Glutamatergic neuron (in vitro differentiated cells): ENCODE results near the gene ATP5PF. TPM values are rescaled to one million over a fixed set of nuclear protein-coding genes. Genes with fewer than 3 reads are reported as not detected.
"Not testable (repeated sequence)": the region's sequence is repeated elsewhere in the genome, so short reads cannot be mapped to it uniquely, and the experiment has no call there.

Source experiments
- DNase-seq: peaks from one replicate; pipeline ENCODE4 v3.0.0; 2022
- H3K27ac Mint-ChIP-seq: one replicate; pipeline ENCODE4 v1.8.0; 2020; ENCODE audit warnings: mild to moderate bottlenecking, mixed read lengths, inconsistent platforms; ENCODE audit not compliant: unreplicated experiment
- H3K27me3 Mint-ChIP-seq: one replicate; pipeline ENCODE4 v1.8.0; 2020; ENCODE audit warnings: mild to moderate bottlenecking, moderate library complexity, mixed read lengths, inconsistent platforms; ENCODE audit not compliant: unreplicated experiment
- H3K36me3 Mint-ChIP-seq: one replicate; pipeline ENCODE4 v1.8.0; 2020; ENCODE audit warnings: mild to moderate bottlenecking, mixed read lengths, inconsistent platforms; ENCODE audit not compliant: unreplicated experiment
- H3K4me1 Mint-ChIP-seq: one replicate; pipeline ENCODE4 v1.8.0; 2020; ENCODE audit warnings: mild to moderate bottlenecking, low read depth, mixed read lengths, inconsistent platforms; ENCODE audit not compliant: unreplicated experiment
- H3K4me3 Mint-ChIP-seq: one replicate; pipeline ENCODE4 v1.8.0; 2020; ENCODE audit warnings: mild to moderate bottlenecking, mixed read lengths, inconsistent platforms; ENCODE audit not compliant: unreplicated experiment
- H3K9me3 Mint-ChIP-seq: one replicate; pipeline ENCODE4 v1.8.0; 2020; ENCODE audit warnings: mild to moderate bottlenecking, moderate library complexity, mixed read lengths, inconsistent platforms; ENCODE audit not compliant: unreplicated experiment
- long read RNA-seq: library from polyadenylated mRNA; unstranded; transcript quantifications from one replicate; pipeline ENCODE4 v2.0.0, GENCODE V29; 2020; ENCODE audit not compliant: unreplicated experiment
- total RNA-seq: library from RNA; stranded (reverse); fragmentation: NEBNext Ultra II Directional; extraction: Animal tissue kit (Norgen Biotek cat#: 25700); gene quantifications from one replicate; pipeline ENCODE4 v1.2.1, GENCODE V29; 2021; ENCODE audit not compliant: unreplicated experiment
- TF ChIP-seq, protein P1 (sequence below): fragments of 200-600 bp; sonication (generic); IDR thresholded peaks from one replicate; pipeline ENCODE4 v1.5.0; 2021; ENCODE audit not compliant: partially characterized antibody, unreplicated experiment

Gene ATP5PF, protein sequence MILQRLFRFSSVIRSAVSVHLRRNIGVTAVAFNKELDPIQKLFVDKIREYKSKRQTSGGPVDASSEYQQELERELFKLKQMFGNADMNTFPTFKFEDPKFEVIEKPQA
- 128 TPM for total RNA-seq
- long read RNA-seq, transcript ATP5PF-201 (4 exons, 614 nt) = major isoform, 121 of 158 reads
- long read RNA-seq, transcript ATP5PF-204 (4 exons, 1,179 nt) = minor isoform, 17 of 158 reads
- long read RNA-seq, partial matches to known transcripts = 6 of 158 reads
- long read RNA-seq, other reads (novel, unspliced or antisense) = 3 of 158 reads

DNA sequence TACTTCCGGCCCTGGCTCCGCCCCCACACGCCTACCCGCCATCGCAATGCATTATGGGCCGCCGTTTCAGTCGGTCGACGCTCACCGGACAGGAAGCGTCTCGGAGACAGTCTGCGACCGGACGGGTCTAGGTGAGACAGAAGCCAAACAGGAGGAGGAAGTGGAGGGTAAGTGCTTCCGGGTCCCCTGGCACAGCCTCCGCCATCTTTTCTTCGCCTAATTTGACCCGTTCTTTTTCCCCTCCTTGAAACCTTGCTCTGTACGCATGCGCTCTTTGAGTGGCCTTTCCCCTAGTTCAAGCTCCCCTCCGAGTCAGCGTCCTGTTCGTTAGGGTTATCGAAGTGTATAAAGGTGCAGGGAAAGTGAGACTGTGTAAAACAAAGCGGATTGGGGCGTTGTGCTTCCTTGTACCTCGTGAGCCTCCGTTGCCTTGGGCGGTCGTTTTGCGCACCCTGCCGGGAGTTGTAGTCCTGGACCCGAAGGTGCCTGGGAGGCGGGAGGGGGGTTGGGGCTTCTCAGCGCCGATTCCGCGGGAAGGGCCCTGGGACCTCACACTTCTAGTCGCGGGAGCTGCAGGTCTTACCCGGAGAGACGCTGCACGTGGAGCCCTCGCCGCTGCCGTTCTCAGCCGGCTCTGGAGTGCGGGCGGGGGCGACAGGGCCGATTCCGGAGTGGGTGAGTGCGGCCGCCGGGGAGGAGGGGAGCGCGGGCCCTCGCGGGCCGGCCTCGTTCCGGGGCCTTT, at the start of gene ATP5PF, which contains the start of gene GABPA:
ATP5PF (minus strand) TSS at position 1 of the 742 bp plus-strand sequence. CDS start 5,110 bp downstream, outside the sequence.
GABPA (plus strand) TSS at position 69 of the 742 bp plus-strand sequence. CDS start 6,627 bp downstream, outside the sequence.
- Mint-ChIP-seq H3K9me3 (peaks cover 12% of the 10 kb centered on the region), H3K36me3 (no peaks in the 10 kb centered on the region), H3K4me1 (peaks cover 27% of the 10 kb centered on the region), H3K27me3 (peaks cover 13% of the 10 kb centered on the region), H3K27ac (peak within 1 kb of the TSS; percentile 100), H3K4me3 (peak within 1 kb of the TSS; percentile 99)
- TF ChIP-seq, protein P1, sequence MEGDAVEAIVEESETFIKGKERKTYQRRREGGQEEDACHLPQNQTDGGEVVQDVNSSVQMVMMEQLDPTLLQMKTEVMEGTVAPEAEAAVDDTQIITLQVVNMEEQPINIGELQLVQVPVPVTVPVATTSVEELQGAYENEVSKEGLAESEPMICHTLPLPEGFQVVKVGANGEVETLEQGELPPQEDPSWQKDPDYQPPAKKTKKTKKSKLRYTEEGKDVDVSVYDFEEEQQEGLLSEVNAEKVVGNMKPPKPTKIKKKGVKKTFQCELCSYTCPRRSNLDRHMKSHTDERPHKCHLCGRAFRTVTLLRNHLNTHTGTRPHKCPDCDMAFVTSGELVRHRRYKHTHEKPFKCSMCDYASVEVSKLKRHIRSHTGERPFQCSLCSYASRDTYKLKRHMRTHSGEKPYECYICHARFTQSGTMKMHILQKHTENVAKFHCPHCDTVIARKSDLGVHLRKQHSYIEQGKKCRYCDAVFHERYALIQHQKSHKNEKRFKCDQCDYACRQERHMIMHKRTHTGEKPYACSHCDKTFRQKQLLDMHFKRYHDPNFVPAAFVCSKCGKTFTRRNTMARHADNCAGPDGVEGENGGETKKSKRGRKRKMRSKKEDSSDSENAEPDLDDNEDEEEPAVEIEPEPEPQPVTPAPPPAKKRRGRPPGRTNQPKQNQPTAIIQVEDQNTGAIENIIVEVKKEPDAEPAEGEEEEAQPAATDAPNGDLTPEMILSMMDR = no peak
- peak; percentile 98 for DNase-seq

DNA sequence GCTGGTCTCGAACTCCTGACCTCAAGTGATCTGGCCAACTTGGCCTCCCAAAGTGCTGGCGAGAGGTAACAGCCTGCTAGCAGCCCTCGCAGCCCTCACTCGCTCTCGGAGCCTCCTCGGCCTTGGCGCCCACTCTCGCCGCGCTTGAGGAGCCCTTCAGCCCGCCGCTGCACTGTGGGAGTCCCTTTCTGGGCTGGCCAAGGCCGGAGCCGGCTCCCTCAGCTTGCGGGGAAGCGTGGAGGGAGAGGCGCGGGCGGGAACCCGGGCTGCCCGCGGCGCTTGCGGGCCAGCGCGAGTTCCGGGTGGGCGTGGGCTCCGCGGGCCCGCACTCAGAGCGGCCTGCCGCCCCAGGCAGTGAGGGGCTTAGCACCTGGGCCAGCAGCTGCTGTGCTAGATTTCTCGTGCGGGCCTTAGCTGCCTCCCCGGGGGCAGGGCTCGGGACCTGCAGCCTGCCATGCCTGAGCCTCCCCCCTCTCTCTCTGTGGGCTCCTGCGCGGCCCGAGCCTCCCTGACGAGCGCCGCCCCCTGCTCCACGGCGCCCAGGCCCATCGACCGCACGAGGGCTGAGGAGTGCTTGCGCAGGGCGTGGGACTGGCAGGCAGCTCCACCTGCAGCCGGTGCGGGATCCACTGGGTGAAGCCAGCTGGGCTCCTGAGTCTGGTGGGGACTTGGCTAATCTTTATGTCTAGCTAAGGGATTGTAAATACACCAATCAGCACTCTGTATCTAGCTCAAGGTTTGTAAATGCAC, 43.6 kb upstream of the ATP5PF start:
- not testable (repeated sequence) for H3K36me3 Mint-ChIP-seq, H3K4me1 Mint-ChIP-seq, H3K27me3 Mint-ChIP-seq, H3K4me3 Mint-ChIP-seq, H3K27ac Mint-ChIP-seq, H3K9me3 Mint-ChIP-seq, DNase-seq

DNA sequence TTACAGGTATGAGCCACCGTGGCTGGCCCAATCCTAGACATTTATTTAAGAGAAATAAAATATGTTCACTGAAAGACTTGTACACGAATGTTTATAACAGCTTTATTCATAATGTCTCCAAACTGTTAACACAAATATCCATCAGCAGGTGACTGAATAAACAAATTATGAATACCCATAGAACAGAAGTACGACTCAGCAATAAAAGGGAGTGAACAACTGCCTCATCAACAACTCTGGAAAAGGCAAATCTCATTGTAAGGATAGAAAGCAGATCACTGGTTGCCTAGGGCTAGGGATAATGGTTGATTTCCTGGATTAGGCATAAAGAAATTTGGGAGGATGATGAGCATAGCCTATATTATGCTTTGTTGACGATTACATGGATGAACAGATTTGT, 41.7 kb upstream of the ATP5PF start:
- Mint-ChIP-seq H3K27me3 (peaks cover 3% of the 10 kb centered on the region), H3K9me3 (no peaks in the 10 kb centered on the region), H3K4me1 (no peaks in the 10 kb centered on the region), H3K4me3 (no peak overlapping the region), H3K27ac (no peak overlapping the region), H3K36me3 (no peaks in the 10 kb centered on the region)
- TF ChIP-seq, protein P1 = no peak
- no peak for DNase-seq

DNA sequence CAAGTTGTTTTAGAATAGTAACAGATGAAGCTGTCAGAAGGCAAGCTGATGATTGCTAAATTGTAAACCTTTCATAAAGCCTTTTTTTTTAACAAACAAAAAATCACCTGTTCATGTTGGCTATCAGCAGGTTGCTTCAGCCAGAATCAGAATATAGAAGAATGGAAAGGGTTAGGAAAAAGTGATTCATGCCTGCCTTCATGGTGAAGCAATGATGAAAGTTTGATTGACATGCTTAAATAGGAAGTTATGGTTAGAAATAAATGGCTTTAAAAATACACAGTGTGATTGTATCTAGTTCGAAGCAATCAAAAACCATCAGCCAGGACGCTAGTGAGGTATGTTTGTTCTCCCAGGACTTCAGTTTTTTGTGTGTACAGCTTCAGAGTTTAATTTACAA, 38.0 kb upstream of the ATP5PF start:
- Mint-ChIP-seq H3K27me3 (no peaks in the 10 kb centered on the region), H3K27ac (no peak overlapping the region), H3K9me3 (no peaks in the 10 kb centered on the region), H3K36me3 (no peaks in the 10 kb centered on the region), H3K4me1 (no peaks in the 10 kb centered on the region), H3K4me3 (no peak overlapping the region)
- TF ChIP-seq, protein P1 = no peak
- no peak for DNase-seq

DNA sequence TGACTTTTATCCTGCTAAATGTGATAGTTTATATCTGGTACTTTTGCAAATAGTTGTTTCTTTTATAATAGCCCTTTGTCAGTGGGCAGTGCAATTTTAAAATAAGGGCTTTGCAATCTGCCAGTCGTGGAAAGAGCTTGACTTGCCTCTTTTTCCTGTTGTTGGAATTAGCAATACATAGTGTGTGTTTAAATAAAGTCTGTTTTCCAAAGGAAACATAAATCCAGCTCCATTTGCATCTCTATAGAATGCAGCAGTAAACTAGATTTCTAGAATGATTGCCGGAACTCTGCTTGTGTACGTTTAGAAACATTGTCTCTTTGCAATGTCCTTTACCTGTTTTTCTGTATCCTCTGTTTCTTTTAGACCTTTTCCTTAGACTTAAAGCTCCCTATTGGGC, 33.2 kb upstream of the ATP5PF start:
- H3K9me3 Mint-ChIP-seq = no peaks in the 10 kb centered on the region
- TF ChIP-seq, protein P1 = no peak
- no peak for DNase-seq
- H3K4me1 Mint-ChIP-seq = no peaks in the 10 kb centered on the region
- no peak overlapping the region for H3K4me3 Mint-ChIP-seq
- peaks cover 3% of the 10 kb centered on the region for H3K36me3 Mint-ChIP-seq
- H3K27ac Mint-ChIP-seq = no peak overlapping the region
- H3K27me3 Mint-ChIP-seq = no peaks in the 10 kb centered on the region
